ENCODE results near the gene NRCAM. TPM values are rescaled to one million over a fixed set of nuclear protein-coding genes. Genes with fewer than 3 reads are reported as not detected.

The NRCAM gene
- total and polyA plus RNA-seq, 2 of the 8 experiments (the other 6 are each of a cell fraction or from before 2014, with no cell fraction given) = 2.7 to 3.8 TPM

- Histone ChIP-seq H4K91ac (replicated peaks; ENCODE audit: insufficient read length, low read length) (no peak overlapping the region), H3K4ac (replicated peaks; ENCODE audit: insufficient read length, low read depth, low read length) (no peak overlapping the region), H4K8ac (ENCODE audit: extremely low read depth, insufficient read depth, low read length) (no peak overlapping the region), H3K4me2 (ENCODE audit: insufficient read depth in 1 of 2, low read depth in 2 of 2, low read length in 2 of 2) (peak overlapping the region; percentile 3 to 16; a peak in 2 of 4 replicates), H4K5ac (ENCODE audit: insufficient read length, low read depth, low read length) (no peak overlapping the region), H3K56ac (replicated peaks; ENCODE audit: insufficient read length, low read depth, low read length) (no peak overlapping the region), H3K4me3 (ENCODE audit: extremely low read depth in 1 of 4, insufficient read depth in 2 of 4, low read depth in 3 of 4, low read length in 4 of 4) (no peak overlapping the region), H3K27me3 (replicated peaks in 1 of 4; ENCODE audit: control insufficient read depth in 3 of 4, extremely low read depth in 1 of 4, insufficient read depth in 3 of 4, low read length in 3 of 4) (no peaks in the 10 kb centered on the region), H2AK5ac (ENCODE audit: low read depth, low read length) (no peak overlapping the region), H2BK15ac (ENCODE audit: low read length) (no peak overlapping the region), H2BK120ac (replicated peaks; ENCODE audit: low read depth, low read length) (no peak overlapping the region), H3K18ac (ENCODE audit: extremely low read depth, low read length) (no peak overlapping the region), H3K23me2 (ENCODE audit: low read depth, low read length) (no peaks in the 10 kb centered on the region), H3K27ac (ENCODE audit: low read depth, low read length) (no peak overlapping the region), H4K20me1 (replicated peaks in 1 of 2; ENCODE audit: control insufficient read depth in 1 of 2, insufficient read depth in 2 of 2, low read length in 2 of 2) (no peaks in the 10 kb centered on the region), H3K9me3 (ENCODE audit: insufficient read depth in 2 of 2, low read depth in 1 of 2, low read length in 1 of 2) (no peaks in the 10 kb centered on the region), H2BK12ac (ENCODE audit: low read depth, low read length) (no peak overlapping the region), H3K79me1 (ENCODE audit: low read depth, low read length) (no peaks in the 10 kb centered on the region), H2BK5ac (ENCODE audit: low read depth, low read length) (no peak overlapping the region), H2BK20ac (ENCODE audit: low read length) (no peak overlapping the region), H3K4me1 (replicated peaks in 1 of 4; ENCODE audit: control insufficient read depth in 3 of 4, insufficient read depth in 4 of 4, low read length in 3 of 4) (peaks cover 0 to 22% (median 14%) of the 10 kb centered on the region in 4 experiments; a peak in 6 of 7 replicates), H2AFZ (ENCODE audit: low read length) (peak overlapping the region; percentile 29; the same call in 1 of the 2 replicates), H3K79me2 (ENCODE audit: control insufficient read depth in 1 of 2, insufficient read depth in 2 of 2, low read length in 2 of 2) (no peaks in the 10 kb centered on the region), H3K36me3 (ENCODE audit: control insufficient read depth in 2 of 4, insufficient read depth in 4 of 4, low read length in 3 of 4) (no peaks in the 10 kb centered on the region), H3K14ac (ENCODE audit: insufficient read length) (no peak overlapping the region), H3K23ac (ENCODE audit: insufficient read length) (no peak overlapping the region), H3K9ac (replicated peaks in 1 of 4; ENCODE audit: extremely low read depth in 1 of 4, low read depth in 3 of 4, low read length in 3 of 4) (no peak overlapping the region)
- ChIA-PET POLR2A (ENCODE audit: partially characterized antibody) (no interaction called here), CTCF (ENCODE audit: partially characterized antibody) (interaction anchor here (0.7 to 1.5 kb wide), 5 partner anchors 17 to 592 kb away, joined by 3 to 7 read pairs (median 3); no protein-coding TSS in a partner anchor)
- TF ChIP-seq CEBPB (IDR thresholded peaks at IDR 0.05; ENCODE audit: low read depth, low read length) (0 out of 2 replicates have a peak, but pooled peaks have one; percentile 28), CHD1 (IDR thresholded peaks at IDR 0.05; ENCODE audit: low read depth, low read length) (no peak), E2F6 (IDR thresholded peaks at IDR 0.05) (no peak)
- FAIRE-seq = no peak
- no peak for DNase-seq (ENCODE audit: low read depth in 1 of 2, low spot score in 2 of 2)
- 63 to 100% methylated on average over 3 to 11 of the region's 11 CpGs for WGBS, 2 experiments (ENCODE audit: extremely low coverage in 1 of 2, insufficient coverage in 1 of 2, insufficient read length in 1 of 2, insufficient replicate concordance in 2 of 2, low coverage in 1 of 2, low lambda C conversion rate in 2 of 2, missing lambda C conversion rate in 1 of 2)
Observed at GRCh38 chr7:108239501-108240225, 216.6 kb downstream of the NRCAM start.

All from H1 (cell line).